Measurements from ENCODE around the gene CEACAM6.
"Not testable (repeated sequence)": the region's sequence is repeated elsewhere in the genome, so short reads cannot be mapped to it uniquely, and the experiment has no call there.

The CEACAM6 gene

GRCh38 chr19:41750248-41751134, 4.8 kb upstream of the CEACAM6 start:
- DNase-seq = not testable (repeated sequence)

- peak; percentile 45 to 67 for DNase-seq
Measured at GRCh38 chr19:41753159-41753558, 2.2 kb upstream of the CEACAM6 start.

- DNase-seq = peak; percentile 34 to 50
Measured at GRCh38 chr19:41753936-41754529, 1.3 kb upstream of the CEACAM6 start.

GRCh38 chr19:41758846-41759245, 3.5 kb downstream of the CEACAM6 start:
- no peak for DNase-seq

- DNase-seq = no peak
Measured at GRCh38 chr19:41767115-41767514, 11.8 kb downstream of the CEACAM6 start.

- not testable (repeated sequence) for DNase-seq
Measured at GRCh38 chr19:41768105-41768504, 12.8 kb downstream of the CEACAM6 start.

- no peak for DNase-seq
Measured at GRCh38 chr19:41769608-41770007, 14.3 kb downstream of the CEACAM6 start.

- DNase-seq = no peak
Measured at GRCh38 chr19:41771410-41771809, 16.1 kb downstream of the CEACAM6 start.

- no peak for DNase-seq
Measured at GRCh38 chr19:41774515-41774980, 19.2 kb downstream of the CEACAM6 start.

GRCh38 chr19:41776700-41777099, 21.4 kb downstream of the CEACAM6 start:
- DNase-seq = no peak

- no peak for DNase-seq
Measured at GRCh38 chr19:41783612-41784011, 28.3 kb downstream of the CEACAM6 start.

- DNase-seq = peak; percentile 41 to 65
Measured at GRCh38 chr19:41784312-41784711, 29.0 kb downstream of the CEACAM6 start.

GRCh38 chr19:41784743-41785142, 29.4 kb downstream of the CEACAM6 start:
- peak; percentile 73 to 86 for DNase-seq

- peak; percentile 86 to 89 for DNase-seq
Measured at GRCh38 chr19:41785653-41786052, 30.3 kb downstream of the CEACAM6 start.

- DNase-seq = no peak
Measured at GRCh38 chr19:41787055-41787454, 31.7 kb downstream of the CEACAM6 start.

- not testable (repeated sequence) for DNase-seq
Measured at GRCh38 chr19:41788518-41788917, 33.2 kb downstream of the CEACAM6 start.

GRCh38 chr19:41789053-41789452, 33.7 kb downstream of the CEACAM6 start:
- DNase-seq = not testable (repeated sequence)

GRCh38 chr19:41792513-41793413, 37.4 kb downstream of the CEACAM6 start:
- peak; percentile 62 to 72 for DNase-seq

- DNase-seq = no peak
Measured at GRCh38 chr19:41793414-41793727, 38.0 kb downstream of the CEACAM6 start.

- peak; percentile 38 to 59 for DNase-seq
Measured at GRCh38 chr19:41795031-41795461, 39.7 kb downstream of the CEACAM6 start.

- no peak for DNase-seq
Measured at GRCh38 chr19:41796362-41796761, 41.0 kb downstream of the CEACAM6 start, which contains the start of gene CEACAM3. Gene CEACAM3, plus strand, starts transcription at chr19:41796587. Its CDS starts 91 bp downstream, at chr19:41796678.

GRCh38 chr19:41796901-41797300, 41.6 kb downstream of the CEACAM6 start:
- DNase-seq = no peak

GRCh38 chr19:41799444-41800000, 44.2 kb downstream of the CEACAM6 start:
- DNase-seq = no peak
